Loucy (cell line): ENCODE measurements around the gene PIGBOS1.
A peak's percentile ranks its signal among the peaks of the same experiment; 100 is the strongest.

Source experiments
- H2AFZ ChIP-seq: fragments of 200-600 bp; sonication (generic); 2 replicates; pipeline ENCODE4 v1.6.0; 2016; ENCODE audit warnings: antibody characterized with exemption, mild to moderate bottlenecking, low read length, moderate library complexity
- H3F3A ChIP-seq: fragments of 200-600 bp; 2 replicates; pipeline ENCODE4 v1.6.0; 2016; ENCODE audit warnings: antibody characterized with exemption, low read depth, mild to moderate bottlenecking
- H3K27me3 ChIP-seq: fragments of 200-600 bp; sonication (generic); 2 replicates; pipeline ENCODE4 v1.6.1; 2014; ENCODE audit warnings: low read length, mild to moderate bottlenecking; ENCODE audit not compliant: insufficient read depth, poor library complexity, severe bottlenecking
- H3K36me3 ChIP-seq: fragments of 200-600 bp; sonication (generic); 2 replicates; pipeline ENCODE4 v1.6.1; 2016; ENCODE audit warnings: low read length; ENCODE audit not compliant: insufficient read depth
- H3K4me1 ChIP-seq: fragments of 200-600 bp; sonication (generic); 2 replicates; pipeline ENCODE4 v1.5.1; 2014; ENCODE audit warnings: low read length, mild to moderate bottlenecking; ENCODE audit not compliant: insufficient read depth, poor library complexity, severe bottlenecking
- H3K4me2 ChIP-seq: fragments of 200-600 bp; sonication (generic); 2 replicates; pipeline ENCODE4 v1.6.0; 2014; ENCODE audit warnings: antibody characterized with exemption, low read length, low read depth, mild to moderate bottlenecking; ENCODE audit not compliant: poor library complexity, severe bottlenecking
- H3K4me3 ChIP-seq: fragments of 200-600 bp; sonication (generic); 2 replicates; pipeline ENCODE4 v1.5.1; 2014; ENCODE audit warnings: low read length, mild to moderate bottlenecking, mixed read lengths; ENCODE audit not compliant: poor library complexity, severe bottlenecking
- H3K79me2 ChIP-seq: fragments of 200-600 bp; sonication (generic); 2 replicates; pipeline ENCODE4 v1.6.1; 2014; ENCODE audit warnings: low read length; ENCODE audit not compliant: insufficient read depth
- H3K9ac ChIP-seq: fragments of 200-600 bp; sonication (generic); 2 replicates; pipeline ENCODE4 v1.6.0; 2014; ENCODE audit warnings: mild to moderate bottlenecking, low read depth, low read length, moderate library complexity; ENCODE audit not compliant: poor library complexity, severe bottlenecking
- H3K9me2 ChIP-seq: fragments of 200-600 bp; sonication (generic); replicated peaks from 2 replicates; pipeline ENCODE4 v1.6.1; 2016; ENCODE audit warnings: low read depth, low read length, mixed read lengths
- H3K9me3 ChIP-seq: fragments of 200-600 bp; sonication (generic); 2 replicates; pipeline ENCODE4 v1.6.1; 2014; ENCODE audit warnings: mild to moderate bottlenecking, antibody characterized with exemption, low read length, low read depth; ENCODE audit not compliant: insufficient read depth
- H4K20me1 ChIP-seq: fragments of 200-600 bp; sonication (generic); 2 replicates; pipeline ENCODE4 v1.6.0; 2014; ENCODE audit warnings: antibody characterized with exemption, low read length, mild to moderate bottlenecking; ENCODE audit not compliant: insufficient read depth, poor library complexity, severe bottlenecking
- EZH2phosphoT487 ChIP-seq: fragments of 200-600 bp; IDR thresholded peaks from 2 replicates; pipeline ENCODE4 v1.6.1; 2018; ENCODE audit warnings: antibody characterized with exemption, mild to moderate bottlenecking, moderate library complexity, borderline replicate concordance
- TF ChIP-seq, protein P1 (sequence below): fragments of 200-600 bp; sonication (generic); conservative IDR thresholded peaks from 2 replicates; pipeline ENCODE4 v1.5.1; 2014; ENCODE audit warnings: mild to moderate bottlenecking, antibody characterized with exemption, low read length

PIGBOS1 gene

GRCh38 chr15:55297315-55297714 lies 21.6 kb downstream of the PIGBOS1 start:
- Histone ChIP-seq H3K4me3 (no peak overlapping the region), H3K4me1 (no peaks in the 10 kb centered on the region), H3K4me2 (no peak overlapping the region), H2AFZ (no peak overlapping the region), H3K36me3 (no peaks in the 10 kb centered on the region), H3K79me2 (no peaks in the 10 kb centered on the region), H3K9me3 (no peaks in the 10 kb centered on the region), H4K20me1 (no peaks in the 10 kb centered on the region), H3K27me3 (no peaks in the 10 kb centered on the region), H3K9me2 (no peaks in the 10 kb centered on the region), H3K9ac (no peak overlapping the region), H3F3A (no peaks in the 10 kb centered on the region)
- TF ChIP-seq, protein P1, sequence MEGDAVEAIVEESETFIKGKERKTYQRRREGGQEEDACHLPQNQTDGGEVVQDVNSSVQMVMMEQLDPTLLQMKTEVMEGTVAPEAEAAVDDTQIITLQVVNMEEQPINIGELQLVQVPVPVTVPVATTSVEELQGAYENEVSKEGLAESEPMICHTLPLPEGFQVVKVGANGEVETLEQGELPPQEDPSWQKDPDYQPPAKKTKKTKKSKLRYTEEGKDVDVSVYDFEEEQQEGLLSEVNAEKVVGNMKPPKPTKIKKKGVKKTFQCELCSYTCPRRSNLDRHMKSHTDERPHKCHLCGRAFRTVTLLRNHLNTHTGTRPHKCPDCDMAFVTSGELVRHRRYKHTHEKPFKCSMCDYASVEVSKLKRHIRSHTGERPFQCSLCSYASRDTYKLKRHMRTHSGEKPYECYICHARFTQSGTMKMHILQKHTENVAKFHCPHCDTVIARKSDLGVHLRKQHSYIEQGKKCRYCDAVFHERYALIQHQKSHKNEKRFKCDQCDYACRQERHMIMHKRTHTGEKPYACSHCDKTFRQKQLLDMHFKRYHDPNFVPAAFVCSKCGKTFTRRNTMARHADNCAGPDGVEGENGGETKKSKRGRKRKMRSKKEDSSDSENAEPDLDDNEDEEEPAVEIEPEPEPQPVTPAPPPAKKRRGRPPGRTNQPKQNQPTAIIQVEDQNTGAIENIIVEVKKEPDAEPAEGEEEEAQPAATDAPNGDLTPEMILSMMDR, result no peak
- TF ChIP-seq EZH2phosphoT487, result no peak

- no peaks in the 10 kb centered on the region for H3K9me3 ChIP-seq
- no peak for TF ChIP-seq EZH2phosphoT487
- TF ChIP-seq, protein P1, result peak; percentile 88
- peaks cover 47% of the 10 kb centered on the region for H3K79me2 ChIP-seq
- peak overlapping the region; percentile 93 for H3K4me3 ChIP-seq
- peak overlapping the region; percentile 89 for H3K9ac ChIP-seq
- H2AFZ ChIP-seq, result peak overlapping the region; percentile 98
- H3F3A ChIP-seq, result no peaks in the 10 kb centered on the region
- no peaks in the 10 kb centered on the region for H3K9me2 ChIP-seq
- peak overlapping the region; percentile 85 for H3K4me2 ChIP-seq
- no peaks in the 10 kb centered on the region for H3K36me3 ChIP-seq
- no peaks in the 10 kb centered on the region for H3K27me3 ChIP-seq
- H4K20me1 ChIP-seq, result peaks cover 21% of the 10 kb centered on the region
- peaks cover 17% of the 10 kb centered on the region for H3K4me1 ChIP-seq
Observed at GRCh38 chr15:55290528-55291057, 28.3 kb downstream of the PIGBOS1 start.

DNA sequence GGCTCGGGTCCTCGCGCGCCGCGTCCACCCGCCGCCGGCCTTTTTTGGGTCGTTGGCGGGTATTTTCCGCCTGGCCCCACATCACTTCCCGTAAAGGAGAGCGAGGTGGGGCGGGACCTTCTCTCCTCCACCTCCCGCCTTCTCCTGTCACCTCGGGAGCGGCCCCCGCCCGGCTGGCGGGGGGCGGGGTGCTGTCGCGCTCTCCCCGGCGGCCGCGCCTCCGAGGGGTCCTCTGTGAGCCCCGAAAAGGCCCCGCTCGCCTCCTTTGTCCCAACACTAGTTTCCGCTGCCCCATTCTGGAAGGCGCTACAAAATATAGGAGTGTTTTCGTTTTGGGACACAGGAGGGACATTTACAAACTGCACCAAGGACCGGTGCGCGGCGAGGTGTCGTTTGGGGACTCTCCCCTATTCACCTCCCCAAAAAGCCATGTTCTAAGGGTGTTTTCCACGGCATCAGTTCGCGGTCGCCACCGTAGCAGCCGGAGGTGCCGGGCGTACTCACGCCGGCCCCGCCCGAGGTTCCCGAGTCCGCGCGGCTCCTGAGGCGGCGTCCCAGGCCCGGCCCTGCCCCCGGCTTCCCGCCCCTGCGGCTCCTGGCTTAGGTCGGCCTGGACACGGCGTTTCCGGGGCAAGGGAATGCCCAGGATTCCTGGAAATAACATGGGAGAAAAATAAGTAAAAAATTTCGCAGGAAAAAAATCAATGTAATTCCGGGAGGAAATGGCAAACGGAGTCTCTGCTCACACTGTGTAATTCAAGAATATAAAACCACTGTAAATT lies 29.0 kb downstream of the PIGBOS1 start, which contains the start of gene RAB27A:
Gene RAB27A (minus strand): TSS at position 68 of the 782 bp plus-strand sequence. CDS start 54,879 bp downstream, outside the sequence.
- H3K4me3 ChIP-seq, result peak within 1 kb of the TSS; percentile 93
- no peaks in the 10 kb centered on the region for H3K36me3 ChIP-seq
- peaks cover 54% of the 10 kb centered on the region for H3K79me2 ChIP-seq
- H4K20me1 ChIP-seq, result peaks cover 24% of the 10 kb centered on the region
- no peaks in the 10 kb centered on the region for H3K9me3 ChIP-seq
- peaks cover 23% of the 10 kb centered on the region for H3K4me1 ChIP-seq
- peak within 1 kb of the TSS; percentile 85 for H3K4me2 ChIP-seq
- H2AFZ ChIP-seq, result peak within 1 kb of the TSS; percentile 98
- H3K9me2 ChIP-seq, result no peaks in the 10 kb centered on the region
- H3F3A ChIP-seq, result no peaks in the 10 kb centered on the region
- H3K9ac ChIP-seq, result peak within 1 kb of the TSS; percentile 89
- H3K27me3 ChIP-seq, result no peaks in the 10 kb centered on the region
- TF ChIP-seq EZH2phosphoT487, result no peak
- TF ChIP-seq, protein P1, result no peak
